Type B pancreatic cell (in vitro differentiated cells): ENCODE results near the gene SLC26A6. TPM values are rescaled to one million over a fixed set of nuclear protein-coding genes. Genes with fewer than 3 reads are reported as not detected.

Source experiments
- DNase-seq: peaks from one replicate; pipeline ENCODE4 v3.0.0; 2021; ENCODE audit warnings: mixed read lengths; ENCODE audit not compliant: unreplicated experiment; ENCODE audit errors: extremely low spot score
- H3K27ac Mint-ChIP-seq: 2 replicates; pipeline ENCODE4 v1.8.0; 2021; ENCODE audit warnings: mild to moderate bottlenecking, mixed read lengths
- H3K27me3 Mint-ChIP-seq: 2 replicates; pipeline ENCODE4 v1.8.0; 2021; ENCODE audit warnings: mixed read lengths
- H3K36me3 Mint-ChIP-seq: 2 replicates; pipeline ENCODE4 v1.8.0; 2021; ENCODE audit warnings: mixed read lengths
- H3K4me1 Mint-ChIP-seq: one replicate; pipeline ENCODE4 v1.8.0; 2021; ENCODE audit warnings: mixed read lengths; ENCODE audit not compliant: unreplicated experiment
- H3K4me3 Mint-ChIP-seq: 2 replicates; pipeline ENCODE4 v1.8.0; 2021; ENCODE audit warnings: mild to moderate bottlenecking, mixed read lengths
- H3K9me3 Mint-ChIP-seq: 2 replicates; pipeline ENCODE4 v1.8.0; 2021; ENCODE audit warnings: mixed read lengths
- CTCF ChIP-seq: fragments of 200-600 bp; sonication (generic); conservative IDR thresholded peaks from 2 replicates; pipeline ENCODE4 v1.5.0; 2021; ENCODE audit warnings: antibody characterized with exemption, mild to moderate bottlenecking
- total RNA-seq: library from RNA; stranded (reverse); gene quantifications from 2 replicates; pipeline ENCODE4 v1.2.1, GENCODE V29; 2021; ENCODE audit warnings: low replicate concordance

The SLC26A6 gene
- total RNA-seq, 1 donor from 2014 or later: 35.6 TPM

DNA sequence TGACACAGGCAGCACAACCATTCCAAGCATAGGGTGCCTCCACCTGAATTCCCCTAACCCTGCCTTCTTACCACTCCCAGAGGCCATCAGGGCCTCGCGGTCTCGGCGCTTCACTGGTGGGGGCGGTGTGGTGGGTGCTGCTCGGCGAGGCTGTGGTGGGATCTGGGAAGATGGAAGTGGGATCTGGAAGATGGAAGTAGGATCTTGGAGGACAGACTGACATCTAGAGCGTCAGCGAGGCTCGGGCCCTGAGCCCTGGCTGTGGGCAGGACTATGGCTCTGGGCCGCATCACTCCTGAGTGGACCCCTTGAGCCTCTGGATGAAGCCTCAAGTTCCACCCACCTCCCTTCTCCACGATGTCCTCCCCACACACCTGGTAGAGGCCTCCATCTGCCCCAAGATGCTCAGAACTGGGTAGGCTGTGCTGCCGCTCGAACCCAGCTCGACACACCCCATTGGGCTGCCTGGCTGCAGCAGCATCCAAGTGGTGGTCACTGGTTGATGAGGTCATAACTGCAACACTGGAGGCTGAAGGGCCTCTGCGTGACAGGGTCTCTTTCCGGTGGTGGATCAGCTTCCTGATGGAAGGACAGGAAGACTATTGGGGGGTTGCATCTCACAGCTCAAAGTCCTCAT, 46.8 kb upstream of the SLC26A6 start:
- H3K9me3 Mint-ChIP-seq: no peaks in the 10 kb centered on the region
- H3K27ac Mint-ChIP-seq: no peak overlapping the region
- DNase-seq: no peak
- H3K36me3 Mint-ChIP-seq: peaks cover 17% of the 10 kb centered on the region
- no peak for TF ChIP-seq CTCF
- no peak overlapping the region for H3K4me3 Mint-ChIP-seq
- no peaks in the 10 kb centered on the region for H3K27me3 Mint-ChIP-seq
- H3K4me1 Mint-ChIP-seq: peaks cover 22% of the 10 kb centered on the region

DNA sequence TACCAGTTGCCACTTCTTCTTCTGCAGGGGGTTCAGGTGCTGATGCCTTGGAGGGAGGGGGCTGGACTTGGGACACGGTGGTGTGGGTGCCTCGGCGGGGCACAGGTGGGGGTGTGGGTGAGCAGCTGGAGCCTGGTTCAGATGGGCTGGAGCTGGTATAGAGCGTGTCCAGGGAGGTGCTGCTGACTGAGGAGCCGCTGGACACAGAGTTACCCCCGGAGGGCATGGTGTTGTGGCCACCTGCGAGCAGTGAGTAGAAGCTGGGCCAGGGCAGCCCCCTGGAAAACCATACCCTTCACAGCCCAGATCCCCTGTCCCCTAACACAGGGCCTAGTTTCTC, 46.2 kb upstream of the SLC26A6 start:
- H3K27ac Mint-ChIP-seq: no peak overlapping the region
- H3K4me3 Mint-ChIP-seq: no peak overlapping the region
- peaks cover 15% of the 10 kb centered on the region for H3K36me3 Mint-ChIP-seq
- peaks cover 19% of the 10 kb centered on the region for H3K4me1 Mint-ChIP-seq
- no peaks in the 10 kb centered on the region for H3K27me3 Mint-ChIP-seq
- no peak for TF ChIP-seq CTCF
- no peaks in the 10 kb centered on the region for H3K9me3 Mint-ChIP-seq
- no peak for DNase-seq

DNA sequence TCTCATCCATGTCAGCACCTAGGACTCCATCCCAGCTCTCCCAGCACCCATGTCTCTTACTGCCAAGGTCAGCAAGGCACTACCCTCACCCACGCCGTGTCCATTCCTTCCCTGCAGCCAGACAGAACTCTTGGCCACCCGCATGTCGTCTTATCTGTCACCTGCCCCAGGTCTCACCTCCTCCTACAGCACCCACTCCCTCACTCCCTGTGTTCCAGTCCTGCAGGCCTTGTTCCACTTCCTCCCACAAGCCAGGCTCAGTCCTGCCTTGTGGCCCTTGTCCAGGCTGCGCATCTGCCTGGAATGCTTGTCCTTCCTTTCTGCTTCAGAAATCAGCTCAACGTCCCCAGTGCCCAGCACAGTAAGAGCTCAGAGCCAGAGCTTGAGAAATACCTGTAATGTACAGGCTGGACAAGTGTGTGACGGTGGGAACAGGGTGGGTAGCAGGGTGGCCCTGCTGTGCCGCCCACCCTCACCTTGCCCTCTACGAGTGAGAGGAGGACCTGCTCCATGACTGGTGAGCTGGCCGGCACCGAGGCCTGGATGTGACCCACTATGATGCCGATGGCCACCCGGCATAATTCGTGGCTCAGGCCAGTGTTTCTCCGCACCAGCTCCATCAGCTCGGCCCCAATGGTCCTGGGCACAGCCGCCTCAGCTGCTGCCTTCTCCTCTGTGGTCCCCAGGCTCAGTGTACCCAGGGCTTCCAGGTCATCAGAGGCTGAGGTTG, 45.7 kb upstream of the SLC26A6 start:
- peaks cover 19% of the 10 kb centered on the region for H3K36me3 Mint-ChIP-seq
- DNase-seq: no peak
- H3K9me3 Mint-ChIP-seq: no peaks in the 10 kb centered on the region
- no peak for TF ChIP-seq CTCF
- H3K27ac Mint-ChIP-seq: no peak overlapping the region
- H3K4me3 Mint-ChIP-seq: no peak overlapping the region
- H3K4me1 Mint-ChIP-seq: peaks cover 17% of the 10 kb centered on the region
- H3K27me3 Mint-ChIP-seq: no peaks in the 10 kb centered on the region

DNA sequence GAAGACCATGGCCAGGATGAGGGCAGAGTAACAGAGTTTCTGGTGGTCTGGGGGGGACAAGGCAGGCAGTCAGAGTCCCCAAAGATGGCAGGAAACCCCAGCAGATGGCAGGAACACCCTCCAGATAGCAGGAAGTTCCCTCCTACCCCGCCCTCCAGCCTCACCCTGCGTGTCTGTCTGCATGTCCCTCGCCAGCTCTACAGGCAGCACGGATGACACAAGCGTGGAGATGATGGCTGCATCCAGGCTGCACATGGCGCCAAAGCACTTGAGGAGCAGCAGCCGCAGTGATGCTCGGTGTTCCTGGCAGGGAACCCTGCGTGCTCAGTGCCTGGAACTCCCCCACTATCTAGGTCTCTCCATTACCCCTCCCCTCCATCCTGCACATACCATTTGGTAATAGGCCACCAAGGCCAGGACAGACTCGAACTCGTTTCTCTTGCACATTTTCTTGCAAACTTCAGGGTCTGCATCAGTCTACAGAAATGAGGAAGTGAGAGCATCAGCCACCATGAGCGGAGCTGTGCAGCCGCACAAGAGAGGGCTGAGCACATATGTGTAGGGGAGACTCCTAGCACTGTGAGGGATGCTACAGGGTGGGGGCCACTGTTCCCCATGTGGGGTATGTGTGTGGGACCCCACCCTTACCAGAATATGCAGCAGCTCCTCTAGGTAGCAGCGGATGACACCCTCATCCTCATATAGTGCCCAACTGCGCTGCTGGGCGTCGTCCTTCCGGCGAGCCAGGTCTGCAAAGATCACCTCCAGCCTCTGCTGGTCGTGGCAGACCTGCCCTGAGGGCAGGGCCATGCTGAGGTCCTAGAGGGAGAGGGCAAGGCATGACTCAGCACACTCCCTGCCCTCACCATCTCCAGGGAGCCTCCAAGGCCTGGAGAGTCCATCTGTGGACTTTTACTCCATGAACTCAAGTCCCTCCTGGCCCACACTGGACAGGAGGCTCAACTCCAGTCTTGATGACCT, 44.4 kb upstream of the SLC26A6 start:
- no peak for DNase-seq
- H3K4me1 Mint-ChIP-seq: peaks cover 15% of the 10 kb centered on the region
- H3K27me3 Mint-ChIP-seq: no peaks in the 10 kb centered on the region
- no peak overlapping the region for H3K4me3 Mint-ChIP-seq
- H3K27ac Mint-ChIP-seq: no peak overlapping the region
- peaks cover 19% of the 10 kb centered on the region for H3K36me3 Mint-ChIP-seq
- H3K9me3 Mint-ChIP-seq: no peaks in the 10 kb centered on the region
- TF ChIP-seq CTCF: no peak

GRCh38 chr3:48678566-48679380, 43.5 kb upstream of the SLC26A6 start:
- H3K4me1 Mint-ChIP-seq: peaks cover 8% of the 10 kb centered on the region
- no peak for DNase-seq
- H3K9me3 Mint-ChIP-seq: no peaks in the 10 kb centered on the region
- peaks cover 19% of the 10 kb centered on the region for H3K36me3 Mint-ChIP-seq
- no peak overlapping the region for H3K4me3 Mint-ChIP-seq
- TF ChIP-seq CTCF: no peak
- H3K27ac Mint-ChIP-seq: no peak overlapping the region
- H3K27me3 Mint-ChIP-seq: no peaks in the 10 kb centered on the region
